UCSD-AML1 (cell line): Measurements from ENCODE around the gene USP34.
"Not testable (repeated sequence)": the region's sequence is repeated elsewhere in the genome, so short reads cannot be mapped to it uniquely, and the experiment has no call there.

Experiments used
- DNase-seq: peaks from one replicate; lab custom pipeline; 2025; ENCODE audit not compliant: unreplicated experiment; lab: John Stamatoyannopoulos, UW

USP34 gene, protein sequence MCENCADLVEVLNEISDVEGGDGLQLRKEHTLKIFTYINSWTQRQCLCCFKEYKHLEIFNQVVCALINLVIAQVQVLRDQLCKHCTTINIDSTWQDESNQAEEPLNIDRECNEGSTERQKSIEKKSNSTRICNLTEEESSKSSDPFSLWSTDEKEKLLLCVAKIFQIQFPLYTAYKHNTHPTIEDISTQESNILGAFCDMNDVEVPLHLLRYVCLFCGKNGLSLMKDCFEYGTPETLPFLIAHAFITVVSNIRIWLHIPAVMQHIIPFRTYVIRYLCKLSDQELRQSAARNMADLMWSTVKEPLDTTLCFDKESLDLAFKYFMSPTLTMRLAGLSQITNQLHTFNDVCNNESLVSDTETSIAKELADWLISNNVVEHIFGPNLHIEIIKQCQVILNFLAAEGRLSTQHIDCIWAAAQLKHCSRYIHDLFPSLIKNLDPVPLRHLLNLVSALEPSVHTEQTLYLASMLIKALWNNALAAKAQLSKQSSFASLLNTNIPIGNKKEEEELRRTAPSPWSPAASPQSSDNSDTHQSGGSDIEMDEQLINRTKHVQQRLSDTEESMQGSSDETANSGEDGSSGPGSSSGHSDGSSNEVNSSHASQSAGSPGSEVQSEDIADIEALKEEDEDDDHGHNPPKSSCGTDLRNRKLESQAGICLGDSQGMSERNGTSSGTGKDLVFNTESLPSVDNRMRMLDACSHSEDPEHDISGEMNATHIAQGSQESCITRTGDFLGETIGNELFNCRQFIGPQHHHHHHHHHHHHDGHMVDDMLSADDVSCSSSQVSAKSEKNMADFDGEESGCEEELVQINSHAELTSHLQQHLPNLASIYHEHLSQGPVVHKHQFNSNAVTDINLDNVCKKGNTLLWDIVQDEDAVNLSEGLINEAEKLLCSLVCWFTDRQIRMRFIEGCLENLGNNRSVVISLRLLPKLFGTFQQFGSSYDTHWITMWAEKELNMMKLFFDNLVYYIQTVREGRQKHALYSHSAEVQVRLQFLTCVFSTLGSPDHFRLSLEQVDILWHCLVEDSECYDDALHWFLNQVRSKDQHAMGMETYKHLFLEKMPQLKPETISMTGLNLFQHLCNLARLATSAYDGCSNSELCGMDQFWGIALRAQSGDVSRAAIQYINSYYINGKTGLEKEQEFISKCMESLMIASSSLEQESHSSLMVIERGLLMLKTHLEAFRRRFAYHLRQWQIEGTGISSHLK (N-terminal part only)

DNA sequence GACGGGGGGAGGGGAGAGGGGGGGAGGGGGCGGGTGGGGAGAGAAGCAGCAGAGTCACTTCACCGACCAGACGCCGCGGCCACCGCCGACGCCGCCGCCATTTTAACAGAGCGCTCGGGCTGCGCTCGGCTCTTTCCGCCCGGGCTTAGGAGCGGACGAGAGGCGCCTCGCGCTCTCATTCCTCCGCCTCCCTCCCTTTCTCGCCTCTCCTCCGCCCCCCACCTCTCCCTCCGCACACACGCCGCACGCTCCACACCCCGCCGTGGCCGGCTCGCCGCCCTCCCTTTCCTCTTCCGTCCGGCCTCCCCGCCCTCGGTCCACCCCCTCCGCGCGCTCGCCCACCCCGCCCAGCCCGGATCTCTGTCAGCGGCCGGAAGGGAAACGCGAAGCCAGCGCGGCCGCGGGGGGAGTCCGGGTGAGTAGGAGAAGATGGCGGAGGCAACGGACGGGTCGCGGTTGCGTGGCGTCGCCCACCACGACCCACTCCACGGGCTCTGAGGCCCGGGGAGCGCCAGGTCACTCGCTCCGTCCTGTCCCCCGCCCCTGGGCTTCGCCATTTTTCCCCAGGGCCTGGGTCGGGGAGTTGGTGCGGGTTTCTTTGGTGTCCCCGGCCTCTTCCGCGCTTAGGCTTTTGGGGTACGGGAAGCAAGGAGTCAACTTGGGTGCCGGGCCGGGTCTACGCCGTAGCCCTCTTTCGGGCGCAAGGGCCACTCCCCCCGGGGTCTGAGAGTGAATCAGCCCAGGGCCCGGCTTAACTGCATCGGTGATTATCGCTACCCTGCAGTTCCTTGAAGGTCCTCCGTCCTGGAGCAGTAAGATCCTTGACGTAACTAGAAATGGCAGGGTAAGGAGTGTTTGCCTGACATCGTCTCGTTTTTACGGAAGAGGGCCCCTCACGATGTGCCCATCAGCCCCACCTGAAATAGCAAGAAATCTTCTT lies at the start of gene USP34:
USP34 (minus strand) TSS at position 123 of the 940 bp plus-strand sequence. CDS start 395 bp downstream, outside the sequence.
- DNase-seq, result peak; percentile 98

DNA sequence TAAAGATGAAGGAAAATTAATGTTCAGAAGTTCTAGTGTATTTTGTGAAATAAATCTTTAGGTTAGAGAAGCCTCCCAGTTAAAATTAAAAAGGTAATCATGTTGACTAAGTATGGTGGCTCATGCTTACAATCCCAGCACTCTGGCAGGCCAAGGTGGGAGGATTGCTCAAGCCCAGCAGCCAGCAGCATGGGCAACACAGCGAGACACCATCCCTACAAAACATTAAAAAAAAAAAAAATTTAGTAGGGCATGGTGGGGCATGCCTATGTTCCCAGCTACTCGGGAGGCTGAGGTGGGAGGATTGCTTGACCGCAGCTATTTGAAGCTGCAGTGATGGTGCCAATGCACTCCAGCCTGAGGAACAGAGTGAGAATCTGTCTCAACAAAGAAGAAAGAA lies 49.4 kb upstream of the USP34 start:
- no peak for DNase-seq

DNA sequence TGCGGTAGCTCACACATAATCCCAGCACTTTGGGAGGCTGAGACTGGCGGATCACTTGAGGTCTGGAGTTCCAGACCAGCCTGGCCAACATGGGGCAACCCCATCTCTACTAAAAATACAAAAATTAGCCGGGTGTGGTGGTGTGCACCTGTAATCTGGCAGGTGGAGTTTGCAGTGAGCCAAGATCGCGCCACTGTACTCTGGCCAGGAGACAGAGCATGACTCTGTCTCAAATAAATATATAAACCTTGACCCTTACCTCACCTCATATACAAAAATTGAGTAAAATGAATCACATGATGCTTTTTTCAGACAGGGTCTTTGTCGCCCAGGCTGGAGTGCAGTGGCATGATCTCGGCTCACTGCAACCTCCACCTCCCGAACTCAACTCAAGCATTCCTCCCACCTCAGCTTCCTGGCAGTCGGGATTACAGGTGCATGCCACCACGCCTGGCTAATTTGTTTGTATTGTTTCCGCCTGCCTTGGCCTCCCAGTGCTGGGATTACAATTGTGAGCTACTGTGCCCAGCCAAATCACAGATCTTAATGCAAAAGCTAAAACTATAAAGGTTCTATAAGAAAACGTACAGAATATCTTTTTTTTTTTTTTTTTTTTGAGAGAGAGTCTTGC lies 42.0 kb upstream of the USP34 start:
- no peak for DNase-seq

DNA sequence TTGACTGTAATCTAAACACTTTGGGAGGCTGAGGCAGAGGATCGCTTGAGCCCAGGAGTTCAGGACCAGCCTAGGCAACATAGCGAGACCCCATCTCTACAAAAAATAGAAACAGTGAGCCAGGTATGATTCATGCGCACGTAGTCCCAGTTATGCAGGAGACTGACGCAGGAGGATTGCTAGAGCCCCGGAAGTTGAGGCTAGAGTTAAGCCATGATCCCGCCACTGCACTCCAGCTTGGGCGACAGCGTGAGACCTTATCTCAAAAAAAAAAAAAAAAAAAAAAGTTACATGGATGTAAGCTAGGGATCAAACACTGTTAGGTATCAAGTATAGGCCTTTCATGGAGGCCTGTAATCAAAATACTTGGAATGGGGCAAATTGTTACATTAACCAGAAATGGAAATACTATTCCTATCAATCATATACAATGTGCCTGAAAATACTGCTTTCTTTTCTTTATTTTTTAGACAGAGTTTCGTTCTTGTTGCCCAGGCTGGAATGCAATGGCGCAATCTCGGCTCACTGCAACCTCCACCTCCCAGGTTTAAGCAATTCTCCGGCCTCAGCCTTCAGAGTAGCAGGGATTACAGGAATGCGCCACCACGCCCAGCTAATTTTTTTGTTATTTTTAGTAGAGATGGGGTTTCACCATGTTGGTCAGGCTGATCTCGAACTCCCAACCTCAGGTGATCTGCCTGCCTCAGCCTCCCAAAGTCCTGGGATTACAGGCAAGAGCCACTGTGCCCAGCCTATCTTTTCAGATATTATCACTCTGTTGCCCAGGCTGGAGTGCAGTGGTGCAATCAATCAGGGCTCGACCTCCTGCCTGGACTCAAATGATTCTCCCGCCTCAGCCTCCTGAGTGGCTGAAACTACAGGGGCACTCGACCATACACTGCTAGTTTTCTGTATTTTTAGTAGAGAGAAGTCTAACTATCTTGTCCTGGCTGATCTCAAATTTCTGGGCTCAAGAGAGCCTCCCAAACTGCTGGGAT lies 40.1 kb upstream of the USP34 start:
- DNase-seq, result no peak

DNA sequence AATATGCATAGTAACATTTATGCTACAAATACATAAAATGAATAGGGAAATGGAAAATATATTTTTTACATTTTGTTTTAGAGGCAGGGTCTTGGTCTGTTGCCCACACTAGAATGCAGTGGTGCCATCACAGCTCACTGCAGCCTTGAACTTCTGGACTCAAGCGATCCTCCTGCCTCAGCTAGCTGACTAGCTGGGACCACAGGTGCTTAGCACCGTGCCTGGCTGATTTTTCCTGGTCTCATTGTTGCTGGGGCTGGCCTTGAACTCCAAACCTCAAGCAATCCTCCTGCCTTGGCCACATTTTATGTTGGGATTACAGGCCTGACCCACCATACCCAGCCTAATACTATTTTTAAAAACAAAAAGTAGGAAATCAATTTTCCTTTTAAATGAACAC lies 34.1 kb upstream of the USP34 start:
- no peak for DNase-seq

DNA sequence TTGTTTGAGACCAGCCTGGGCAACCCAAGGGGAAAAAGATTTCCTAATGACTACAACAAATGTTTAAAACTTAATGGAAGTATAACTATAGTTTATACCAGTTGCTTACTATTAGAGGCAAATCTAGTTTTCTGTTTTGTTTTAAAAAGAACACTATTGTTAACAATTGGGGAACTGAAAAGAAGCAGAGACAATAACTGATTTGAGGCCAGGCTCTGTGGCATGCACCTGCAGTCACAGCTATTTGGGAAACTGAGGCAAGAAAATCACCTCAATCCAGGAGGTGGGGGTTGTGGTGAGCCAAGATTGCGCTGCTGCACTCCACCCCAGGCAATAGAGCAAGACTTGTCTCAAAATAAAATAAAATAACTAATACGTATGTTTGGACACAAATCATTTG lies 28.2 kb upstream of the USP34 start:
- DNase-seq, result no peak

DNA sequence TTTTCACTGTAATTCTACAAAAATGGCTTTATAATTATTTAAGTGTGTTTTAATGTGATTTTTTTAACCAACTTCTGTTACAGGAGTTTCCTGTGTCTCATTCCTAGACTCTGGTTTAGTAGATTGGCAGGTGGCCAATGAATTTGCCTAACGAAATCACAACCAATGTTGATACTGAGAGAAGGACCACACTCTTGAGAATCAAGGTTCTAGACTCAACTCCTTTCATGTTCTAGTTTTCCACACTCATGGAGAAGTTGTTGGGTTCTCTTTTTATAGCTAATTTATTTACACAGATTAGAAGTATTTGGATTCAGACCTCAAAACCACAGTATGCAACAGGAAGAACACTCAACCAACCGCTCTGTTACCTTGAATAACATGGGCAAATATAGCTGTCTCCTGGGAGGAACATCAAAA lies 22.6 kb upstream of the USP34 start:
- no peak for DNase-seq

DNA sequence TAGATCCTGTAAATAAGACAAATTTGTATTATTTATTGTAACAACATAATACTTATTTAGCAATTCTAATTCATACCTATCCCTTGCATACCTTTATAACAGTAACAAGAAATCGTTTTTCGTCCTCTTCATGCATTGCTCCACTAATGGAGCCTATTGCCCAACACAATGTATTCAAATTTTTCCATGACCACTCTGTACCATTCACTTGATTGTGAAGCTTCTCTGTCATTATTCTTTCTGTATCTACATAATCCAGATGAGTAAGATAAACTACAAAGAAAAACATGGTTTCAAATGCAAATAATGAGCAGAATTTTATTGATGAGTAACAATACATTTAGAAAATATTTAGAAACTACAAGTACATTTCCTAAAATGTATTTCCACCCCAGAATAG lies 21.6 kb upstream of the USP34 start:
- DNase-seq, result no peak

DNA sequence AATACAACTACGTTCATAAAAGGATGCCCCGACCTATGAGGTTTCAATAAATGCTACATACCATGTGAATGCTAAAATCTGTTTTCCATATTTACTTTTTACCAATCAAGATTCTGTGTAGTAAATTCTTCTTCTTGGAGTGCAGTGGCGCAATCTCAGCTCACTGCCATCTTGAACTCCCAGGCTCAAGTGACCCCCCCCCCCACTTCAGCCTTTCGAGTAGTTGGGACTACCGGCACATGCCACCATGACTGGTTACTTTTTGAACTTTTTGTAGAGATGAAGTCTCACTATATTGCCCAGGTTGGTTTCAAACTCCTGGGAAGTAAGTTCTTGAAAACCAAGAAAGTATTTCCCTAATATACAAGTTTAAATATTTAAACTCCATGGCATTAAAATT lies 14.4 kb upstream of the USP34 start:
- no peak for DNase-seq

DNA sequence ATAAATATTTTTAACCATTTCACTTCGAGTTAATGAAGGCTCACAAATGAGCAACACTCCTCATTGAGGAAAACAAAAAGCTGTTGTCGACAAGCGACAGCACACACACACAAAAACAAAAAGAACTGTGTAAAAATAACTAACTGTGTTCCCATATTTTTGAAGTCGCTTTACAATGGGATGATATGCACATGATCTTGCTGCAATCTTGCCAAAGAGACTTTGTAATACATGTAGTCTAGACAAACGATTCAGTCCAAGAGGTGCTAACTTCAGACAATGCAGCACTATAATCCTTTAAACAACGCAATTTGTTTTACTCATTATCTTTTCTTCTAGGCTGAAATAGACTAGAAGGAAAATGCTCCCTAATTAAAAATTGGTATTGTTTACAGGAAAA lies 7.2 kb upstream of the USP34 start:
- no peak for DNase-seq

DNA sequence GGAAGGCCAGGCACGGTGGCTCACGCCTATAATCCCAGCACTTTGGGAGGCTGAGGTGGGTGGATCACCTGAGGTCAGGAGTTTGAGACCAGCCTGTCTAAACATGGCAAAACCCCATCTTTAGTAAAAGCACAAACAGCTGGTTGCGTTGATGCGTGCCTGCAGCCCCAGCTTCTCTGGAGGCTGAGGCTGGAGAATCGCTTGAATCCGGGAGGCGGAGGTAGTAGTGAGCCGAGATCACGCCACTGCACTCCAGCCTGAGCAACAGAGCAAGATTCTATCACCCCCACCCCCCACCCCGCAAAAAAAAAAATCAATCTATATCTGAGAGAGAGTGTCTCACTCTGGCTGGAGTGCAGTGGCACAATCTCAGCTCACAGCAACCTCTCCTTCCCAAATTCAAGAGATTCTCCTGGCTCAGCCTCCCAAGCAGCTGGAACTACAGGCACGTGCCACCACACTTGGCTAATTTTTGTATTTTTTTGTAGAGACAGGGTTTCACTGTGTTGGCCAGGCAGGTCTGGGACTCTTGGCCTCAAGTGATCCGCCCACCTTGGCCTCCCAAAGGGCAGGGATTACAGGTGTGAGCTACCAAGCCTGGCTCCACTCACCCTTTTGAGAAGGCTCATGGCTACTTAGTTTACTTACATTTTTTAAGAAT lies 6.2 kb upstream of the USP34 start:
- not testable (repeated sequence) for DNase-seq

DNA sequence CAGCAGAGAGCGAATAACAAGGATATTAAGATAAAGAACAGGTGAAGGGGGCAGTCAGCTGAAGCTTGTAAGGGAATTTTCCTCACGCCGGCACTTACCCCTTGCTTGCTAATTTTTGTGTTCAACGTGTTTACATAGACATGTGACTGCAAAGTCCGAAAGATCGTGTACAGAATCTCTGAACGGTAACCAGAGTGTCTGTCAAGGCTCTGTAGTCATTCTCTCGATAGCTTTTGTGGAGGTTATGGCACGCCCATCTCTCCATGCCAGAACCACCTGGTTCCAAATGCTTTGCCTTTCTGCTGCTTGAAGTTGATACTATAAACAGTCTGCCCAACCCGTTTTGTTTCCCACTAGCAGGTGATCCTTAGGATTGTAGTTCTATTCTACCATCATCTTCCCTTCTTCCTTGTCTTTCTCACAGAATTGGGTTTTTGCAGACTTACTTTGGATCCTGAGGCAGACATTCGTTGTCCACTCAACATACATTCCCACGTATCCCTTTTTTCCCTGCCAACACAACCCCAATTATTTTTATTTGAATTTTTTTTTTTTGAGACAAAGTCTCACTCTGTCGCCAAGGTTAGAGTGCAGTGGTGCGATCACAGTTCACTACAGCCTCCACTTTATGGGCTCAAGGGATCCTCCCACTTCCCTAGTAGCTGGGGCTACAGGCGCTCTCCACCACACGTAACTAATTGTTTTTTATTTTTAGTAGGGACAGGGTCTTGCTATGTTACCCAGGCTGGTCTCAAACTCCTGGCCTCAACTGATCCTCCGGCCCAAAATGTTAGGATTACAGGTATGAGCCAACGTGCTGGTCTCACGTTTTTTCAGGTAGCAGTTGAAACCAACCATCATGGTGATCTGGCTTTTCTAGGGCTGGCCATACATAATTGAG lies 1.3 kb upstream of the USP34 start:
- DNase-seq, result no peak

DNA sequence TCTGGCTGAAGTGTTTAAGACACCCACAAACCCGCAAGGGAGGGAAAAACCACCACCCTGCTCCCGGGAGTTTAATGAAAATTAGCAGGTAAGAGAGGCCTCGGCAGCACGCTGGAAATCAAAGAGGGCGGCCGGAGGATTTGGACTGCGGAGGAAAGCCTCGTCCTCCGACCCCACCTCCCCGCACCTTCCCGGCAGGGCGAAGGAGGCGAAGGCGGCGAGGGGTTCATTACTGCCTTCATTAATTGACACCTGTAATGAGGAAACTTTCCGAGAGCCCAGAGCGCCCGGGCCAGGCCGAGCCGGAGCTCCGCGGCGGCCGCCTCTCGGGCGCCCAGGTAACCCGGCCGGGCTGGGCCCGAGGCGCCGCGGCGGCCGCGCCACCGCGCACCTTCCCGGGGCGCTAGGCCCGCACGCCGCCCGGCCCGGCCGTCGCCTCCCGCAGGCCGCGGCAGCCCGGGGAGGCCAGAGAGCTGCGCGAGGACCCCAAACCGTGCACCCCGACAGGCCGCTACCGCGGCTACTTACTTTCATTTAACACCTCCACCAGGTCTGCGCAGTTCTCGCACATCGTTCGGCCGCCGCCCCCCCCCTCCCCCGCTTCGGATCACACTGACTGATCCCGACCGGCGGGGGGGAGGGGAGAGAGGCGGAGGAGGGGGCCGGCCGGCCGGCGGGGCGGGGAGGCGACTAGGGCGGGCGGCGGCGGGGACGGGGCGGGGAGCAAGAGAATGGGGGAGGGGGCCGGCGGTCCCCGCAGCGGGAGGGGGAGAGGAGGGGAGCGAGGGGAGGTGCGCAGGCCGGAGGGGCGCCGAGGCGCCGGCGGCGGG lies 550 bp downstream of the USP34 start:
- peak; percentile 89 for DNase-seq

DNA sequence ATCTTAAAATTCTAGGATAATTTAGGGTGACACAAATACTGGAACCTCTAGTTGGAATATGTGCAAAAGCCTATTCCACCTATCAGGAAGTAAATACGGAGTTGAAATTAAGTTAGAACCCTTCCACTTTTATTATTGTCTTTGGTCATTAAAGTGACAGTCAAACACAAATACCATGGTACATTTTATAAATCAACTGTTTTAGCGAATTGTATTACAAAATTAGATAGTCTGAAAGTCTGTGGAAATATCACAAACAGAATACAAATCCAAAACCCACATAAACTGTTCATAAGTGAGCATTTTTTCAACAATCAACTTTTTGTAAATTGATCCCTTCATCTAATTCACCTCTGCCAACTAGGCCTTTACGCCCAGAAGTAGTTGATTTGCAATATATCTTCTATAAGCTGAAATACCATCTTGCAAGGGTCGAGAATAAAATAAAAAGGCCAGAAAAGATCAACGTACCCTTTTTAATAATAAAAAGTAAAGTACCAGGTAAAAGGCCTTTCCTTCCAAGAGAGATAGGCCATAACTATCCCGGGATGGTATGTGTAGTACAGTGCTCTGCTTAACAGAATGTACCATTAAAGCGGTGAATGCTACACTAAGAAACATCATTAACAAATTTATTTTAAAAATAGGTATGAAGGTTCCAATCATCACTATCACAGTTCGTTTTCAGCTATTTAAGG lies 1.3 kb downstream of the USP34 start:
- no peak for DNase-seq

DNA sequence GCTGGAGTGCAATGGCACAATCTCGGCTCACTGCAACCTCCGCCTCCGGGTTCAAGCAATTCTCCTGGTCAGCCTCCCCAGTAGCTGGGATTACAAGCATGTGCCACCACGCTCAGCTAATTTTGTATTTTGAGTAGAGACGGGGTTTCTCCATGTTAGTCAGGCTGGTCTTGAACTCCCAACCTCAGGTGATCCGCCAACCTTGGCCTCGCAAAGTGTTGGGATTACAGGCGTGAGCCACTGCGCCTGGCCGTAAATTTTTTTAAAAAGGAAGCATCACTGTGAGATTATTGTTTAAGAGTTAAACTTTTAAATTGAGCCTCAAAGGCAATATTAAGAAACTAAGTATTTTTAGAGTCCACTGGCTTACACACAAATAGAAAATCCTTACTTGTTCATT lies 2.7 kb downstream of the USP34 start:
- not testable (repeated sequence) for DNase-seq

DNA sequence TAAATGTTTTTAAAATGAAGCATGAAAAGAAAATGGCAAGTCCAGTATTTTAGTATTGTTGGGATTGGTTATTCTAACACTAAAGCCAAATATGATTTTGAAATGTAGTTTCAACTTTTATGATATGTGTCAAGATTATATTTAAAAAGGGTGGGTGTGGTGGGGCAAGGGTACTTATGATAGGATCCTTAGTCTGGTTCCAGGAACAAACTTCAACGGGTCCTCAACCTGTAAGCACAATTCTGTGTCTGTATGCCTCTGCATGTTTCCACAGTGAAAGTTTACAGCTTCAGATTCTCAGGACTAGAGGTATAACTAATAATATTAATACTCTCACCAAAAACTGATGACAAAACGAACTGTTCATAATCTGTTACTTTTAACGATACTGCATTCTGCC lies 5.8 kb downstream of the USP34 start:
- no peak for DNase-seq
